Measurements from ENCODE around the gene FITM2.
A peak's percentile ranks its signal among the peaks of the same experiment; 100 is the strongest.

FITM2 gene

DNA sequence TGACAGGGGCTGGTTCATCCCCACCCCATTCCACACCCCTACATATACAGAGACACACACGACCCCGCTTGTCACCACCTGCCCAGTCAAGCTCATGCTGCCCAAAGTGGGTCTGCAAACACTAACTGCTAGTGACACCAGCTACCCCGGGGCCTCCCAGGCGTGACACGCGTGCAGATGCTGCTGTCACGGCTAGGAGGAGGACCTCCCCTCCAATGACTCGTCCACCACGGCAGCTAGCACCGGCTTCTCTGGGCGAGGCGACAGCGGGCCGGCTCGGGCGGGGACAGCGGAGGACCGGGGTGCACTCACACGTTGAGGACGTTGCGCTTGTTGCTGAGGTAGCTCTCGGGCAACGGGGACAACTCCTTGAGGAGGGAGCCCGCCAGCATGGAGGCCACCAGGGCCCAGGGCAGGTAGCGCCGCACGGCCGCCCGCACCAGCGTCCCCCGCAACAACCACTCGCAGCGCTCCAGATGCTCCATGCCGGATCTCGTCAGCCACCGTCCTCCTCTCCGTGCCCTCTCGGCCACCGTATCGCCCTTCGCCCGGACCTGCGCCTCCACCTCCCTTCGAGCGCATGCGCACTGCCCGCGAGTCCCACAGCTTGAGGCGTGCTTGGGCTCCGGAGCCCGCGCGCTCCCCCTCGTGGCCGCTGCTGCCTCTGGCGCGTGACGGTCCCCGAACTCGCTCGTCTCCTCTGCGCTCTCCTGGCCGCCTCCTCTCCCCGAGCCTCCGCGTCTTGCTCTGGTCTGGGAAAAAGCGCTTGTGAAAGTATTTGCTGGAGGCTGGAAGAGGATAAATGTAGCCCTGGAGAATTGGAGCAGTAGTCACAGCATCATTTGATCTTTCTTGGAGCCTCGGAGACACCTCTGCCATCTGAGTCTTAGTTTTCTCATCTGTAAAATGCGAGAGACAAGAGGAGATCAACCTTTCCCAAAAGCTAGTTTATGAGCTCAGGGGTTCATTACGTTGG is at the start of gene FITM2 (continued):
- TF ChIP-seq, protein P1, sequence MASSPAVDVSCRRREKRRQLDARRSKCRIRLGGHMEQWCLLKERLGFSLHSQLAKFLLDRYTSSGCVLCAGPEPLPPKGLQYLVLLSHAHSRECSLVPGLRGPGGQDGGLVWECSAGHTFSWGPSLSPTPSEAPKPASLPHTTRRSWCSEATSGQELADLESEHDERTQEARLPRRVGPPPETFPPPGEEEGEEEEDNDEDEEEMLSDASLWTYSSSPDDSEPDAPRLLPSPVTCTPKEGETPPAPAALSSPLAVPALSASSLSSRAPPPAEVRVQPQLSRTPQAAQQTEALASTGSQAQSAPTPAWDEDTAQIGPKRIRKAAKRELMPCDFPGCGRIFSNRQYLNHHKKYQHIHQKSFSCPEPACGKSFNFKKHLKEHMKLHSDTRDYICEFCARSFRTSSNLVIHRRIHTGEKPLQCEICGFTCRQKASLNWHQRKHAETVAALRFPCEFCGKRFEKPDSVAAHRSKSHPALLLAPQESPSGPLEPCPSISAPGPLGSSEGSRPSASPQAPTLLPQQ (tag by site-specific recombination; IDR thresholded peaks at IDR 0.05) = peak; percentile 86
- TF ChIP-seq ZNF658 (tag by site-specific recombination; IDR thresholded peaks at IDR 0.05) (no peak), ZNF544 (tag by site-specific recombination; IDR thresholded peaks at IDR 0.05) (no peak), SP7 (tag by site-specific recombination; IDR thresholded peaks at IDR 0.05) (peak; percentile 90), ZNF610 (tag by site-specific recombination; IDR thresholded peaks at IDR 0.05; ENCODE audit: borderline replicate concordance) (no peak), ZBTB11 (tag by site-specific recombination; conservative IDR thresholded peaks at IDR 0.05; ENCODE audit: low read depth) (peak; percentile 49), ZNF19 (tag by site-specific recombination; IDR thresholded peaks at IDR 0.05; ENCODE audit: low read depth) (no peak), ZNF560 (tag by site-specific recombination; IDR thresholded peaks at IDR 0.05; ENCODE audit: borderline replicate concordance) (no peak), ZNF548 (tag by site-specific recombination; IDR thresholded peaks at IDR 0.05) (no peak), ZNF777 (tag by site-specific recombination; IDR thresholded peaks at IDR 0.05; ENCODE audit: borderline replicate concordance) (no peak; the same call in 1 of the 2 replicates), BCL11B (tag by site-specific recombination; IDR thresholded peaks at IDR 0.05; ENCODE audit: low read depth) (no peak), ZSCAN30 (tag by site-specific recombination; IDR thresholded peaks at IDR 0.05) (no peak), ZNF585B (tag by site-specific recombination; IDR thresholded peaks at IDR 0.05) (no peak), TCF7L2 (IDR thresholded peaks at IDR 0.05; ENCODE audit: borderline replicate concordance, low read depth, low read length) (no peak), ZNF2 (tag by site-specific recombination; IDR thresholded peaks at IDR 0.05) (peak; percentile 90; the same call in 1 of the 2 replicates), ZNF596 (tag by site-specific recombination; IDR thresholded peaks at IDR 0.05) (no peak), ZBTB21 (tag by site-specific recombination; IDR thresholded peaks at IDR 0.05) (no peak), ZNF16 (tag by site-specific recombination; IDR thresholded peaks at IDR 0.05; ENCODE audit: low read depth) (no peak), ZBTB48 (tag by site-specific recombination; IDR thresholded peaks at IDR 0.05) (peak; percentile 77; the same call in 1 of the 2 replicates), SETDB1 (IDR thresholded peaks at IDR 0.05; ENCODE audit: insufficient read length, low read length) (no peak), ZNF433 (tag by site-specific recombination; IDR thresholded peaks at IDR 0.05; ENCODE audit: low read depth) (no peak), EGR2 (tag by site-specific recombination; IDR thresholded peaks at IDR 0.05; ENCODE audit: low read depth) (peak; percentile 62; the same call in 1 of the 2 replicates), ZFHX2 (tag by site-specific recombination; conservative IDR thresholded peaks at IDR 0.05) (peak; percentile 67), KLF9 (tag by site-specific recombination; IDR thresholded peaks at IDR 0.05; ENCODE audit: low read depth) (peak; percentile 39; the same call in 1 of the 2 replicates), GLI4 (tag by site-specific recombination; IDR thresholded peaks at IDR 0.05) (no peak), SCRT2 (tag by site-specific recombination; IDR thresholded peaks at IDR 0.05) (peak; percentile 94), ZNF155 (tag by site-specific recombination; IDR thresholded peaks at IDR 0.05) (no peak)
- TF ChIP-seq, protein P2, sequence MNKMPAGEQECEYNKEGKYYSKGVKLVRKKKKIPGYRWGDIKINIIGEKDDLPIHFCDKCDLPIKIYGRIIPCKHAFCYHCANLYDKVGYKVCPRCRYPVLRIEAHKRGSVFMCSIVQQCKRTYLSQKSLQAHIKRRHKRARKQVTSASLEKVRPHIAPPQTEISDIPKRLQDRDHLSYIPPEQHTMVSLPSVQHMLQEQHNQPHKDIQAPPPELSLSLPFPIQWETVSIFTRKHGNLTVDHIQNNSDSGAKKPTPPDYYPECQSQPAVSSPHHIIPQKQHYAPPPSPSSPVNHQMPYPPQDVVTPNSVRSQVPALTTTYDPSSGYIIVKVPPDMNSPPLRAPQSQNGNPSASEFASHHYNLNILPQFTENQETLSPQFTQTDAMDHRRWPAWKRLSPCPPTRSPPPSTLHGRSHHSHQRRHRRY (tag by site-specific recombination; IDR thresholded peaks at IDR 0.05) = no peak
- TF ChIP-seq, protein P3, sequence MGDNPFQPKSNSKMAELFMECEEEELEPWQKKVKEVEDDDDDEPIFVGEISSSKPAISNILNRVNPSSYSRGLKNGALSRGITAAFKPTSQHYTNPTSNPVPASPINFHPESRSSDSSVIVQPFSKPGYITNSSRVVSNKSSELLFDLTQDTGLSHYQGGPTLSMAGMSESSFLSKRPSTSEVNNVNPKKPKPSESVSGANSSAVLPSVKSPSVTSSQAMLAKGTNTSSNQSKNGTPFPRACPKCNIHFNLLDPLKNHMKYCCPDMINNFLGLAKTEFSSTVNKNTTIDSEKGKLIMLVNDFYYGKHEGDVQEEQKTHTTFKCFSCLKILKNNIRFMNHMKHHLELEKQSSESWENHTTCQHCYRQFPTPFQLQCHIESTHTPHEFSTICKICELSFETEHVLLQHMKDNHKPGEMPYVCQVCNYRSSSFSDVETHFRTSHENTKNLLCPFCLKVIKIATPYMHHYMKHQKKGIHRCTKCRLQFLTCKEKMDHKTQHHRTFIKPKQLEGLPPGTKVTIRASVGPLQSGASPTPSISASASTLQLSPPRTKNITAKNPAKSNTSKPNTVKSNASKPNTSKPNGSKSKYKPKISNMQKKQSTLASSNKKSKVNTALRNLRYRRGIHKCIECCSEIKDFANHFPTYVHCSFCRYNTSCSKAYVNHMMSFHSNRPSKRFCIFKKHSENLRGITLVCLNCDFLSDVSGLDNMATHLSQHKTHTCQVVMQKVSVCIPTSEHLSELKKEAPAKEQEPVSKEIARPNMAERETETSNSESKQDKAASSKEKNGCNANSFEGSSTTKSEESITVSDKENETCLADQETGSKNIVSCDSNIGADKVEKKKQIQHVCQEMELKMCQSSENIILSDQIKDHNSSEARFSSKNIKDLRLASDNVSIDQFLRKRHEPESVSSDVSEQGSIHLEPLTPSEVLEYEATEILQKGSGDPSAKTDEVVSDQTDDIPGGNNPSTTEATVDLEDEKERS (tag by site-specific recombination; IDR thresholded peaks at IDR 0.05) = no peak
- TF ChIP-seq, protein P4, sequence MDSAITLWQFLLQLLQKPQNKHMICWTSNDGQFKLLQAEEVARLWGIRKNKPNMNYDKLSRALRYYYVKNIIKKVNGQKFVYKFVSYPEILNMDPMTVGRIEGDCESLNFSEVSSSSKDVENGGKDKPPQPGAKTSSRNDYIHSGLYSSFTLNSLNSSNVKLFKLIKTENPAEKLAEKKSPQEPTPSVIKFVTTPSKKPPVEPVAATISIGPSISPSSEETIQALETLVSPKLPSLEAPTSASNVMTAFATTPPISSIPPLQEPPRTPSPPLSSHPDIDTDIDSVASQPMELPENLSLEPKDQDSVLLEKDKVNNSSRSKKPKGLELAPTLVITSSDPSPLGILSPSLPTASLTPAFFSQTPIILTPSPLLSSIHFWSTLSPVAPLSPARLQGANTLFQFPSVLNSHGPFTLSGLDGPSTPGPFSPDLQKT (IDR thresholded peaks at IDR 0.05; ENCODE audit: borderline replicate concordance, low read depth, low read length) = no peak
